HG03175 (cell line): ENCODE measurements around the gene UBE2D2.
"Not testable (repeated sequence)": the region's sequence is repeated elsewhere in the genome, so short reads cannot be mapped to it uniquely, and the experiment has no call there.

Experiments used
- ATAC-seq: cut with Tn5 transposase; IDR thresholded peaks from one replicate; pipeline ENCODE4 v1.9.1; 2021; ENCODE audit warnings: mild to moderate bottlenecking, moderate library complexity; ENCODE audit not compliant: unreplicated experiment

UBE2D2 gene

DNA sequence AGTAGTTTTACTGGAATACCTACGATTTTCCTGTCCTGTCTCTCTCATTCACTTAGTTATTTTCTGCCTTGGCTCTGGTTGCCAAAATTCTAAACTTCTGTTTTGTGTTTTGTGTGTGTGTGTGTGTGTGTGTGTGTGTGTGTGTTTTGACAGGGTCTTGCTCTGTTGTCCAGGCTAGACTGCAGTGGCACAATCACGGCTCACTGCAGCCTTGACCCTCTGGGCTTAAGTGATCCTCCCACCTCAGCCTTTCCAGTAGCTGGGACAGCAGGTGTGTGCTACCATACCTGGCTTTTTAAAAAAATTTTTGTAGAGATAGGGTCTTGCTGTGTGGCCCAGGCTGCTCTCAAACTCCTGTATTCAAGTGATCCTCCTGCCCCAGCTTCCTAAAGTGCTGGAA is 17.2 kb downstream of the UBE2D2 start:
- ATAC-seq: no peak

GRCh38 chr5:139582181-139582580 is 21.0 kb downstream of the UBE2D2 start:
- not testable (repeated sequence) for ATAC-seq

- ATAC-seq: no peak
These were observed 23.0 kb downstream of the UBE2D2 start for GRCh38 chr5:139584137-139584536.

GRCh38 chr5:139588116-139588515 is 27.0 kb downstream of the UBE2D2 start:
- not testable (repeated sequence) for ATAC-seq

GRCh38 chr5:139588962-139589361 is 27.8 kb downstream of the UBE2D2 start:
- no peak for ATAC-seq

GRCh38 chr5:139592289-139592688 is 31.1 kb downstream of the UBE2D2 start:
- no peak for ATAC-seq

DNA sequence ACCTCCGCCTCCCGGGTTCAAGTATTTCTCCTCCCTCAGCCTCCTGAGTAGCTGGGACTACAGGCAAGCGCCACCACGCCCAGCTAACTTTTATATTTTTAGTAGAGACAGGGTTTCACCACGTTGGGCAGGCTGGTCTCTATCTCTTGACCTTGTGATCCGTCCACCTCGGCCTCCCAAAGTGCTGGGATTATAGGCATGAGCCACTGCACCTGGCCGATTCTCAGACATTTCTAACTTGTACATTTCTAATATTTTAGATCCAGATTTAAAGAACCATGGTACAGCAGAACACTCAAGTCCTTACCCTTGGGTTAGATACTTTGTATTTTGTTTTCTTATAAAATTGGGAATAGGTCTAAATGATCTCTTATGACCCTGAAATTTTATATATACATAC is 31.9 kb downstream of the UBE2D2 start:
- ATAC-seq: not testable (repeated sequence)

DNA sequence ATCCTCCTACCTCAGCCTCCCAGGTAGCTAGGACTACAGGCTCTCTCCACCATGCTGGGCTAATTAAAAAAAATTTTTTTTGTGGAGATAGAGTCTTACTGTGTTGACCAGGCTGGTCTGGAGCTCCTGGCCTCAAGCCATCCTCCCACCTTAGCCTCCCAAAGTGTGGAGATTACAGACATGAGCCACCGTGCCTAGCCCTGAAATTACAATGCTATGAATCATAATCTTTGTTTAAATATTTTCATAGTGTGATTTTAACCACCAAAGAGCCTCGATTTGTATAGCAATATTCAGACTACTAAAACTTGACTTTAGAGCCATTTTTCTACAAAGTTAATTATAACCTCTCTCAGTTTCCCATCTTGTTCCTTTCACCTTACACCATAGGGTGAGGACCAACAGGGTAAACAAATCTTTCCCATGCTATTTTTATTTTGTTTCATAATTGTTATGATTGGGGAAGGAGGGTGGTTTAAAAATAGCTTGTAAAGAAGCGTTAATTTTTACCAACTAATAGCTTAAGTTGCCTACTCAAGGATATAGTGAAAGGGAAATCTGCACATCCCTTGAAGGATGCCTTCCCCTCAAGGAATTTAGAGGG is 32.7 kb downstream of the UBE2D2 start:
- ATAC-seq: no peak

- ATAC-seq: no peak
These were observed 36.0 kb downstream of the UBE2D2 start for GRCh38 chr5:139597134-139597533.

- not testable (repeated sequence) for ATAC-seq
These were observed 37.4 kb downstream of the UBE2D2 start for GRCh38 chr5:139598601-139598965.

- ATAC-seq: no peak
These were observed 39.3 kb downstream of the UBE2D2 start for GRCh38 chr5:139600336-139600949.

DNA sequence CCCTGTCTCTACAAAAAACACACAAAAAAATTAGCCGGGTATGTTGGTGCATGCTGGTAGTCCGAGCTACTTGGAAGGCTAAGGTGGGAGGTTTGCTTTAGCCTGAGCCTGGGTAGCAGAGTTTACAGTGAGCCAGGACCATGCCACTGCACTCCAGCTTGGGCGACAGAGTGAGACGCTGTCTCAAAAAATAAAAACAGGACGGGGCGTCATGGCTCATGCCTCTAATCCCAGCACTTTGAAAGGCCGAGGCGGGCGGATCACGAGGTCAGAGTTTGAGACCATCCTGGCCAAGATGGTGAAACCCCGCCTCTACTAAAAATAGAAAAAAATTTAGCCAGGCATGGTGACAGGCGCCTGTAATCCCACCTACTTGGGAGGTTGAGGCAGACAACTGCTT is 40.3 kb downstream of the UBE2D2 start:
- no peak for ATAC-seq

DNA sequence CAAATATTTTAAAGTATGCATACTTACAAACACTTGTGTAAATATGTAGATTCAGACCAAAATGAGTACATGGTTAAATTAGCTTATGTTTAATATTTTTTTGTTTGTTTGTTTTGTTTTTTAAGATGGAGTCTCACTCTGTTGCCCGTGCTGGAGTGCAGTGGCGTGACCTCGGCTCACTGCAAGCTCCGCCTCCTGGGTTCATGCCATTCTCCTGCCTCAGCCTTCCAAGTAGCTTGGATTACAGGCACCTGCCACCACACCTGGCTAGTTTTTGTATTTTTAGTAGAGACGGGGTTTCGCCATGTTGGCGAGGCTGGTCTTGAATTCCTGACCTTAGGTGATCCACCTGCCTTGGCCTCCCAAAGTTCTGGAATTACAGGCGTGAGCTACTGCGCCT is 40.8 kb downstream of the UBE2D2 start:
- ATAC-seq: not testable (repeated sequence)

- no peak for ATAC-seq
These were observed 44.7 kb downstream of the UBE2D2 start for GRCh38 chr5:139605887-139606286.

DNA sequence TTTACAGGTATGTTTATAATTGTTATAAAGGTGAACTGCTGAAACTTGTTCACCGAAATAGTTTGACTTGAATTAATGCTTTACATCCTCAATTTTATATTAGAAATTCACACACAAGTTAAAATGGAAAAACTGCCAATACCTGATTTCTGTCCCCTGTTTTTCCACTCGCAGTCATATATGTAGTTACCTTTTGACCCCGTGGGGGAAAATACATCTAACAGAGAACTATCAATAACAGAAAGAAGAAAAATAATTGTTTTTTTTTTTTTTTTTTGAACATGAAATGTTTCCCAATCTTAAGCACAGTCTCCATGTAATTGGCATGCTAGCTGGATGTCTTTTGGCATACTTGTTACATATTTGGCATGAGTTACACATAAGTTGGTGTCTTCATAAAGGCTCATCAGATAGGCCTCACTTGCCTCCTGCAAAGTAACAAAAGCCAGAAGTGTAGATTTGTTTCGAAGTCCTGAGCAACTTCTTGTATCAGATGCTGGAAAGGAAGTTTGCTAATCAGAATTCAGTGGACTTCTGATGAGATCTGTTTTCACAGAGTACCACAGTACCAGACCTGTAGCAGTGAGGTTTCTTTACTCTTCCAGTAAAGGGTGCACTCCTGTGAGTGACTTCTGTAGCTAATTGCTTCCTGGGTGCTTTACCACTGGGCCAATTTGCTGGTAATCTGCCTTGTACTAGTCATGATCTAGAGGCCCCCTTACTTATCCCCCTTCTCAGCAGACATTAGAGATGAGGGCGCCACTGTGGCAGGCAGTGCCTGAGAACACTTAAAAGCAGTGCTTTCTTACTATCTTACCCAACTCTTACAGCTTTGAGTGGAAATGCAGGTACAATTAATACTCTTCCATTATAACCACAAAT is 50.8 kb downstream of the UBE2D2 start:
- no peak for ATAC-seq

- ATAC-seq: no peak
These were observed 58.7 kb downstream of the UBE2D2 start for GRCh38 chr5:139619861-139620260.

DNA sequence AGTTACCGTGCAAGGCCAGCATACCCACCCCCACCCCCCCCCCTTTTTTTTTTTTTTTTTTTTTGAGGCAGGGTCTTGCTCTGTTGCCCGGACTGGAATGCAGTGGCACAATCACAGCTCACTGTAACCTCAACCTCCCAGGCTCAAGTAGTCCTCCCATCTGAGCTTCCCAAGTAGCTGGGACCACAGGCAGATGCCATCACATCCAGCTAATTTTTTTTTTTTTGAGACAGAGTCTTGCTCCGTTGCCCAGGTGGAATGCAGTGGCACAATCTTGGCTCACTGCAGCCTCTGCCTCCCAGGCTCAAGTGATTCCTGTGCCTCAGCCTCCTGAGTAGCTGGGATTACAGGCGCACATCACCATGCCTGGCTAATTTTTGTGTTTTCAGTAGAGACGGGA is 64.3 kb downstream of the UBE2D2 start:
- ATAC-seq: not testable (repeated sequence)

DNA sequence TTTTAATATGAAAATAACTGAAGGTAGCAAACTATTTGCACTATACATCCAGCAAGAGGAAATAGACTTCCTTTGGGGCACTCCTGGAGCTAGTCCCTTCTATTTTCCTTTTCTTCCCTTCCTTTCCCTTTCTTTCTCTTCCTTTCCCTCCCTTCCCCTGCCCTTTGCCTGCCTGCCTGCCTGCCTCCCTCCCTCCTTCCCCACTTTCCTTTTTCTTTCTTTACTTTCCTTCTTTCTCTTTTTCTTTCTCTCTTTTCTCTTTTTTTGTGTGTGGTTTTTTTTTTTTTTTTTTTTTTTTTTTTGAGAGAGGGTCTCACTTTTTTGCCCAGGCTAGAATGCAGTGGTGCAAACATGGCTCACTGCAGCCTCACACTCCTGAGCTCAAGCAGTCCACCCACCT is 69.7 kb downstream of the UBE2D2 start:
- ATAC-seq: no peak

DNA sequence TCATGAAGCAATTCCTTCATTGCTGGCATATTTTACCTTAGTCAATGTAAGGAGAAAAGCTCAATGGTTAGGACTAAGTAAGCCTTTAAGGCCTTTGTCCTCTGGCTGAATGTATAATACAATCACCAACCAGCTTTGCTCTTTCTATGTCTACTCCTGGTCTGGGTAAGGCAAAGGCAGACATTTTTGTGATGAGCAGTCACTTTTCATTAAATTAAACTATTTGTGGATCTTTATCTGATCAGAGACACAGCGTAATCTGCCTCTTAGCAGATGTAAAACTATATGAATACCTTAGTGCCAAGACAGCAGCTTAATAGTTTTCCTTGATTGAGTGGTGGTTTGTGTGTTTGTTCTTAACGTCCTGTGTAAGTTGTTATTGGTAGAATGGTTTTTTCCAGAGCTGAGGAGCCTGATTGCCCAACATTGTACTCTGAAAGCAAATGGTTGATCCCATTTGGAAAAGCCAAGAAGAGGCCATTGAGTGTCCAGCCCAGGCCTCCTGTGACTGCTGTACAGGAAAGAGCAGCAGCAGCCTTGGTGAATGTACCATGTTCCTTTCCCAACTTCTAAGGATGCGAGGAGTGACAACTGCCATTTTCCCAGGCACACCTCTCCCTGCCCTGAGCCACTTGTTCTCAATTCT is 70.5 kb downstream of the UBE2D2 start:
- ATAC-seq: no peak

DNA sequence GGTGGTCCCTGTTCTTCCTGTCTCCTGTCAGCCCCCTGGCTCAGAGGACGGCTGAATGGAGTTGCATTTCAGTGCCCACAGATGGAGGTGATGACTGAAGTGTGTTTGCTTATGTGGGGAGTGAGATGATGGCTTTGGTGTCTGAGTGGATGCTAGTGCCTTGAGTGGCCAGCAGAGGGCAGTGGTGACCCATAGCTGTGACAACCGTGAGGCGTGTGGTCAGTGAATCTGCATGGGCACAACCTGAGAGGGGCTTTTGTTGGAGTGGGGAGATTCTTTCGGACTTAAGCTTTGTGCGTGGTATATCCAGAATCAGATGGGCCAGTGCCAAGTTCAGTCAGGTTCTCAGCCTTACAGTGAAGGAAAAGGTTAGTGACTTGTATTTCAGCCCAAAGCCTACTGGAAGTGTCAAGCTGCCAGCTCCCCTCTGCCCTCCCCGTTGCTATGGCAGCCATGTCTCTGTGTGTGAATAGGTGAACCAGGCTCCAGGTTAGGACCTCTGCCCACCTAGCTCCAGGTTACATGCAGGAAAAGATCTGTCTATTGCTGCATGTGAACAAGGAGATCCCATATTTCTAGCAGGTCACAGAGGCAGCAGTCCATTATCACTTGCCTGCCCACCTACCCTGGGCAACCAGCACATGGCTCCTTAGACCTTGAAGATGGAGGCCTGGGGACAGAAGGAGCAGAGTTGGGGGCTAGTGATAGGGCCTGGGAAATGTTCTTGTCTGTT is 72.3 kb downstream of the UBE2D2 start:
- ATAC-seq: peak; percentile 29

DNA sequence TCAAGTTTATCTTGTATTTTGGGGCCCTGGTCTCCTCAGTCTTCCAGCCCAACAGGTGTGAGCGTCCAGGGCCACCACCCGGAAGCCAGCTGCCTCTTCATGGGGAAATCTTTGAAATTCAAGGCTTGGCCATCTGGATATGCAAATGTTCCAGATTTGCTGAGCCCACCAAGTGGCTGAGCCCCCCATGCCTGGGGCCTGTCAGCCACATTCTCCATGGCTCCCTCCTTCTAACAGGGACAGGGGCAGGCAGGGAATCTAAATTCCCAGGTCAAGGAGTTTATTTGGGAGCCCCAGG is 72.8 kb downstream of the UBE2D2 start:
- no peak for ATAC-seq
